ENCODE data around the gene SUPT3H.
A peak's percentile ranks its signal among the peaks of the same experiment; 100 is the strongest.

Gene SUPT3H

GRCh38 chr6:44820321-44820720, 557.4 kb downstream of the SUPT3H start:
- DNase-seq = no peak
- POLR2A ChIA-PET = no interaction called here
- 100% methylated on average over 1 of the region's 2 CpGs for WGBS (ENCODE audit: insufficient coverage)
- H3K27me3 ChIP-seq (replicated peaks in 2 of 5; ENCODE audit: control insufficient read depth in 4 of 5, insufficient read depth in 5 of 5, low read length in 4 of 5) = no peaks in the 10 kb centered on the region
- H3K36me3 ChIP-seq (ENCODE audit: control insufficient read depth in 4 of 4, insufficient read depth in 4 of 4, low read length in 3 of 4) = peaks cover 0 to 2% (median 0%) of the 10 kb centered on the region in 4 experiments
- no peak overlapping the region for H3K4me3 ChIP-seq (ENCODE audit: control insufficient read depth in 1 of 7, extremely low read depth in 1 of 7, insufficient read depth in 4 of 7, low read depth in 2 of 7, low read length in 6 of 7)
- peaks cover 0 to 10% (median 0%) of the 10 kb centered on the region in 5 experiments for H3K9me3 ChIP-seq (ENCODE audit: control extremely low read depth in 1 of 5, control insufficient read depth in 4 of 5, insufficient read depth in 2 of 5, low read depth in 1 of 5, low read length in 4 of 5)
- H3K27ac ChIP-seq (ENCODE audit: insufficient read depth in 1 of 2, low read depth in 1 of 2, low read length in 2 of 2, poor library complexity in 1 of 2, severe bottlenecking in 2 of 2) = no peak overlapping the region
- H3K4me1 ChIP-seq (ENCODE audit: control extremely low read depth in 1 of 4, control insufficient read depth in 4 of 4, insufficient read depth in 4 of 4, low read length in 3 of 4) = no peaks in the 10 kb centered on the region
- CTCF ChIA-PET = interaction anchor here (1.5 kb wide), 1 partner anchor 11 kb away, joined by 3 read pairs; no protein-coding TSS in a partner anchor

- DNase-seq = no peak
- Histone ChIP-seq H3K9me3 (ENCODE audit: control extremely low read depth in 1 of 5, control insufficient read depth in 4 of 5, insufficient read depth in 2 of 5, low read depth in 1 of 5, low read length in 4 of 5) (peaks cover 0 to 1% (median 0%) of the 10 kb centered on the region in 5 experiments), H3K36me3 (ENCODE audit: control insufficient read depth in 4 of 4, insufficient read depth in 4 of 4, low read length in 3 of 4) (no peaks in the 10 kb centered on the region), H3K27ac (ENCODE audit: insufficient read depth in 1 of 2, low read depth in 1 of 2, low read length in 2 of 2, poor library complexity in 1 of 2, severe bottlenecking in 2 of 2) (no peak overlapping the region), H3K27me3 (replicated peaks in 2 of 5; ENCODE audit: control insufficient read depth in 4 of 5, insufficient read depth in 5 of 5, low read length in 4 of 5) (no peaks in the 10 kb centered on the region), H3K4me3 (ENCODE audit: control insufficient read depth in 1 of 7, extremely low read depth in 1 of 7, insufficient read depth in 4 of 7, low read depth in 2 of 7, low read length in 6 of 7) (no peak overlapping the region), H3K4me1 (ENCODE audit: control extremely low read depth in 1 of 4, control insufficient read depth in 4 of 4, insufficient read depth in 4 of 4, low read length in 3 of 4) (no peaks in the 10 kb centered on the region)
- CTCF ChIA-PET = no interaction called here
- POLR2A ChIA-PET = no interaction called here
Observed at GRCh38 chr6:44811456-44811855, 566.3 kb downstream of the SUPT3H start.

GRCh38 chr6:44809258-44809657, 568.5 kb downstream of the SUPT3H start:
- CTCF ChIA-PET = interaction anchor here (1.0 kb wide), 1 partner anchor 17 kb away, joined by 4 read pairs; no protein-coding TSS in a partner anchor
- no peaks in the 10 kb centered on the region for H3K36me3 ChIP-seq (ENCODE audit: control insufficient read depth in 4 of 4, insufficient read depth in 4 of 4, low read length in 3 of 4)
- POLR2A ChIA-PET = no interaction called here
- H3K9me3 ChIP-seq (ENCODE audit: control extremely low read depth in 1 of 5, control insufficient read depth in 4 of 5, insufficient read depth in 2 of 5, low read depth in 1 of 5, low read length in 4 of 5) = no peaks in the 10 kb centered on the region
- 73% methylated on average over 1 of the region's 2 CpGs for WGBS (ENCODE audit: insufficient coverage)
- no peaks in the 10 kb centered on the region for H3K27me3 ChIP-seq (replicated peaks in 2 of 5; ENCODE audit: control insufficient read depth in 4 of 5, insufficient read depth in 5 of 5, low read length in 4 of 5)
- H3K27ac ChIP-seq (ENCODE audit: insufficient read depth in 1 of 2, low read depth in 1 of 2, low read length in 2 of 2, poor library complexity in 1 of 2, severe bottlenecking in 2 of 2) = no peak overlapping the region
- H3K4me3 ChIP-seq (ENCODE audit: control insufficient read depth in 1 of 7, extremely low read depth in 1 of 7, insufficient read depth in 4 of 7, low read depth in 2 of 7, low read length in 6 of 7) = no peak overlapping the region
- no peak for DNase-seq
- no peaks in the 10 kb centered on the region for H3K4me1 ChIP-seq (ENCODE audit: control extremely low read depth in 1 of 4, control insufficient read depth in 4 of 4, insufficient read depth in 4 of 4, low read length in 3 of 4)

GRCh38 chr6:44808148-44808547, 569.6 kb downstream of the SUPT3H start:
- WGBS (ENCODE audit: insufficient coverage) = 92% methylated on average over 4 of the region's 5 CpGs
- no peak for DNase-seq
- Histone ChIP-seq H3K4me1 (ENCODE audit: control extremely low read depth in 1 of 4, control insufficient read depth in 4 of 4, insufficient read depth in 4 of 4, low read length in 3 of 4) (no peaks in the 10 kb centered on the region), H3K27ac (ENCODE audit: insufficient read depth in 1 of 2, low read depth in 1 of 2, low read length in 2 of 2, poor library complexity in 1 of 2, severe bottlenecking in 2 of 2) (no peak overlapping the region), H3K27me3 (replicated peaks in 2 of 5; ENCODE audit: control insufficient read depth in 4 of 5, insufficient read depth in 5 of 5, low read length in 4 of 5) (no peaks in the 10 kb centered on the region), H3K36me3 (ENCODE audit: control insufficient read depth in 4 of 4, insufficient read depth in 4 of 4, low read length in 3 of 4) (no peaks in the 10 kb centered on the region), H3K4me3 (ENCODE audit: control insufficient read depth in 1 of 7, extremely low read depth in 1 of 7, insufficient read depth in 4 of 7, low read depth in 2 of 7, low read length in 6 of 7) (no peak overlapping the region), H3K9me3 (ENCODE audit: control extremely low read depth in 1 of 5, control insufficient read depth in 4 of 5, insufficient read depth in 2 of 5, low read depth in 1 of 5, low read length in 4 of 5) (no peaks in the 10 kb centered on the region)
- POLR2A ChIA-PET = no interaction called here
- CTCF ChIA-PET = interaction anchor here (1.0 kb wide), 1 partner anchor 18 kb away, joined by 4 read pairs; no protein-coding TSS in a partner anchor

DNA sequence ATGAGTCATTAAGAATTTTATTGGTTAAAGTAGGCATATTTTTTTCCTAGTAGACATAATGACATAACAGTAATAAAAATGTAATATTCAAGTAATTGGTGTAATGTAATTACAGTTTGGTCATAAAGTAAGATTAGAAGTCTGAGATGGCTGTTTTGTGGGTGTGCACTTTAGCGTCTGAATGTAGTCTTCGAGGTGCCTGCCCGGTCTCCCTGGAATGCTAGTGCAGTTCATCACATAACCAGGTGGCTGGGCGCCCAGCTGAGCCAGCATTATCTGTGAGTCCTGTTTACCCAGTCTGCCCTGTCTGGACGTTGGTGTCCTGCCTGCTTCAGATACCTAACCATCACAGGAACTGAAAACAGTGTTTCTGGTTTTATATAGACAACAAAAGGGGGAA, 571.1 kb downstream of the SUPT3H start:
- POLR2A ChIA-PET = no interaction called here
- Histone ChIP-seq H3K36me3 (ENCODE audit: control insufficient read depth in 4 of 4, insufficient read depth in 4 of 4, low read length in 3 of 4) (no peaks in the 10 kb centered on the region), H3K4me3 (ENCODE audit: control insufficient read depth in 1 of 7, extremely low read depth in 1 of 7, insufficient read depth in 4 of 7, low read depth in 2 of 7, low read length in 6 of 7) (no peak overlapping the region), H3K27me3 (replicated peaks in 2 of 5; ENCODE audit: control insufficient read depth in 4 of 5, insufficient read depth in 5 of 5, low read length in 4 of 5) (no peaks in the 10 kb centered on the region), H3K4me1 (ENCODE audit: control extremely low read depth in 1 of 4, control insufficient read depth in 4 of 4, insufficient read depth in 4 of 4, low read length in 3 of 4) (no peaks in the 10 kb centered on the region), H3K27ac (ENCODE audit: insufficient read depth in 1 of 2, low read depth in 1 of 2, low read length in 2 of 2, poor library complexity in 1 of 2, severe bottlenecking in 2 of 2) (peak overlapping the region in 1 of 2 experiments; percentile 8), H3K9me3 (ENCODE audit: control extremely low read depth in 1 of 5, control insufficient read depth in 4 of 5, insufficient read depth in 2 of 5, low read depth in 1 of 5, low read length in 4 of 5) (no peaks in the 10 kb centered on the region)
- WGBS (ENCODE audit: insufficient coverage) = 86% methylated on average over 4 of the region's 5 CpGs
- CTCF ChIA-PET = no interaction called here
- DNase-seq = no peak

DNA sequence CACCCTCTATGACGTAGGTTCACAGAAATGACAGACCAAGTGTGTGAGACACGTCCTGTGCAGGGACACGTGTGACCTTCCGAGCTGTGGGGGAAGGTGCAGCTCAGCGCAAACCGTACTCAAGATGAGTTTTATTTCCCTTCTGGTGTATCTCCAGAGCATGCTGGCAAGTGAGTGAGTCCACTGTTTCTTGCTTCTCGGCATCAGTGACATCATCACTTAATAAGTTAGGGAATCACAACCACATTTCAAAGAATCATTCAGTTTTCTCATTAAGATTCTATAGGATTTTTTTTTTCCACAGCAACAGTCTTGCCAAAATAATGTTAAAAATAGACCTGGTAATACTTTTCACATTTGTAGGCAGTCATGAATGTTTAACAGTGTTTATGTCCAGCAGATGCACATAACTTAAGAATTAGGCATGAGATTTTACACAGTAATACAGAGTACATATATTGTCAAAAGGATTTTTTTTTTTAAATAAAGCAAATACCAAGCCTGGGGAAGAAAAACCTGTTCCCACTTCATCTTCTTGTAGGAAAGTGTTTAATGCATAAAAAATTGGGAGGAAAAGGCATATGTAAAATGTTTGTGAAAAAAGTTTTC, 572.4 kb downstream of the SUPT3H start:
- ChIA-PET POLR2A (no interaction called here), CTCF (no interaction called here)
- no peak overlapping the region for H3K4me3 ChIP-seq (ENCODE audit: control insufficient read depth in 1 of 7, extremely low read depth in 1 of 7, insufficient read depth in 4 of 7, low read depth in 2 of 7, low read length in 6 of 7)
- H3K9me3 ChIP-seq (ENCODE audit: control extremely low read depth in 1 of 5, control insufficient read depth in 4 of 5, insufficient read depth in 2 of 5, low read depth in 1 of 5, low read length in 4 of 5) = no peaks in the 10 kb centered on the region
- peaks cover 0 to 6% (median 0%) of the 10 kb centered on the region in 5 experiments for H3K27me3 ChIP-seq (replicated peaks in 2 of 5; ENCODE audit: control insufficient read depth in 4 of 5, insufficient read depth in 5 of 5, low read length in 4 of 5)
- 99% methylated on average over 7 of the region's 7 CpGs for WGBS (ENCODE audit: insufficient coverage)
- no peaks in the 10 kb centered on the region for H3K36me3 ChIP-seq (ENCODE audit: control insufficient read depth in 4 of 4, insufficient read depth in 4 of 4, low read length in 3 of 4)
- DNase-seq = no peak
- H3K27ac ChIP-seq (ENCODE audit: insufficient read depth in 1 of 2, low read depth in 1 of 2, low read length in 2 of 2, poor library complexity in 1 of 2, severe bottlenecking in 2 of 2) = no peak overlapping the region
- H3K4me1 ChIP-seq (ENCODE audit: control extremely low read depth in 1 of 4, control insufficient read depth in 4 of 4, insufficient read depth in 4 of 4, low read length in 3 of 4) = no peaks in the 10 kb centered on the region

GRCh38 chr6:44804546-44805159, 573.1 kb downstream of the SUPT3H start:
- Histone ChIP-seq H3K4me3 (ENCODE audit: control insufficient read depth in 1 of 7, extremely low read depth in 1 of 7, insufficient read depth in 4 of 7, low read depth in 2 of 7, low read length in 6 of 7) (no peak overlapping the region), H3K27me3 (replicated peaks in 2 of 5; ENCODE audit: control insufficient read depth in 4 of 5, insufficient read depth in 5 of 5, low read length in 4 of 5) (peaks cover 0 to 9% (median 2%) of the 10 kb centered on the region in 5 experiments), H3K9me3 (ENCODE audit: control extremely low read depth in 1 of 5, control insufficient read depth in 4 of 5, insufficient read depth in 2 of 5, low read depth in 1 of 5, low read length in 4 of 5) (no peaks in the 10 kb centered on the region), H3K27ac (ENCODE audit: insufficient read depth in 1 of 2, low read depth in 1 of 2, low read length in 2 of 2, poor library complexity in 1 of 2, severe bottlenecking in 2 of 2) (no peak overlapping the region), H3K36me3 (ENCODE audit: control insufficient read depth in 4 of 4, insufficient read depth in 4 of 4, low read length in 3 of 4) (no peaks in the 10 kb centered on the region), H3K4me1 (ENCODE audit: control extremely low read depth in 1 of 4, control insufficient read depth in 4 of 4, insufficient read depth in 4 of 4, low read length in 3 of 4) (no peaks in the 10 kb centered on the region)
- 100% methylated on average over 2 of the region's 4 CpGs for WGBS (ENCODE audit: insufficient coverage)
- CTCF ChIA-PET = no interaction called here
- POLR2A ChIA-PET = no interaction called here
- DNase-seq = no peak

Data from common myeloid progenitor, CD34-positive (primary cell).